Measurements from ENCODE around the gene MYADM. TPM values are rescaled to one million over a fixed set of nuclear protein-coding genes. Genes with fewer than 3 reads are reported as not detected.
"Not testable (repeated sequence)": the region's sequence is repeated elsewhere in the genome, so short reads cannot be mapped to it uniquely, and the experiment has no call there.

MYADM gene, protein sequence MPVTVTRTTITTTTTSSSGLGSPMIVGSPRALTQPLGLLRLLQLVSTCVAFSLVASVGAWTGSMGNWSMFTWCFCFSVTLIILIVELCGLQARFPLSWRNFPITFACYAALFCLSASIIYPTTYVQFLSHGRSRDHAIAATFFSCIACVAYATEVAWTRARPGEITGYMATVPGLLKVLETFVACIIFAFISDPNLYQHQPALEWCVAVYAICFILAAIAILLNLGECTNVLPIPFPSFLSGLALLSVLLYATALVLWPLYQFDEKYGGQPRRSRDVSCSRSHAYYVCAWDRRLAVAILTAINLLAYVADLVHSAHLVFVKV
- 100 to 1,000 TPM in 1 of 5 donors, 10 to 100 TPM in 4; 56.6 to 117 (median 71.2) TPM for polyA plus RNA-seq (ENCODE audit: insufficient read depth in 1 of 5, insufficient read length in 5 of 5, low replicate concordance in 1 of 5)
- long read RNA-seq, donor 1, transcript MYADM-204 (3 exons, 3,056 nt), result minor isoform, 13 of 40 reads
- long read RNA-seq, donor 1, transcript MYADM-202 (2 exons, 1,492 nt), result major isoform, 15 of 40 reads
- long read RNA-seq, donor 1, partial matches to known transcripts, result 7 of 40 reads
- long read RNA-seq, donor 1, other reads (novel, unspliced or antisense), result 0 of 40 reads
- long read RNA-seq, donor 2, transcript MYADM-204 (3 exons, 3,056 nt), result minor isoform, 6 of 17 reads
- long read RNA-seq, donor 2, transcript MYADM-202 (2 exons, 1,492 nt), result major isoform, 10 of 17 reads
- long read RNA-seq, donor 2, partial matches to known transcripts, result 0 of 17 reads
- long read RNA-seq, donor 2, other reads (novel, unspliced or antisense), result 0 of 17 reads
- long read RNA-seq, donor 3, transcript MYADM-202 (2 exons, 1,492 nt), result minor isoform, 10 of 28 reads
- long read RNA-seq, donor 3, transcript MYADM-204 (3 exons, 3,056 nt), result major isoform, 15 of 28 reads
- long read RNA-seq, donor 3, partial matches to known transcripts, result 0 of 28 reads
- long read RNA-seq, donor 3, other reads (novel, unspliced or antisense), result 0 of 28 reads
- long read RNA-seq, donor 4, transcript MYADM-204 (3 exons, 3,056 nt), result major isoform, 17 of 32 reads
- long read RNA-seq, donor 4, transcript MYADM-202 (2 exons, 1,492 nt), result minor isoform, 13 of 32 reads
- long read RNA-seq, donor 4, partial matches to known transcripts, result 0 of 32 reads
- long read RNA-seq, donor 4, other reads (novel, unspliced or antisense), result 0 of 32 reads
- long read RNA-seq, donor 5, transcript MYADM-204 (3 exons, 3,056 nt), result major isoform, 24 of 41 reads
- long read RNA-seq, donor 5, transcript MYADM-202 (2 exons, 1,492 nt), result minor isoform, 12 of 41 reads
- long read RNA-seq, donor 5, partial matches to known transcripts, result 0 of 41 reads
- long read RNA-seq, donor 5, other reads (novel, unspliced or antisense), result 0 of 41 reads
- long read RNA-seq, donor 6, transcript MYADM-202 (2 exons, 1,492 nt), result minor isoform, 9 of 38 reads
- long read RNA-seq, donor 6, transcript MYADM-204 (3 exons, 3,056 nt), result major isoform, 22 of 38 reads
- long read RNA-seq, donor 6, partial matches to known transcripts, result 0 of 38 reads
- long read RNA-seq, donor 6, other reads (novel, unspliced or antisense), result 0 of 38 reads
- long read RNA-seq, donor 7, transcript MYADM-202 (2 exons, 1,492 nt), result minor isoform, 9 of 25 reads
- long read RNA-seq, donor 7, transcript MYADM-204 (3 exons, 3,056 nt), result major isoform, 14 of 25 reads
- long read RNA-seq, donor 7, partial matches to known transcripts, result 0 of 25 reads
- long read RNA-seq, donor 7, other reads (novel, unspliced or antisense), result 0 of 25 reads
- long read RNA-seq, donor 8, transcript MYADM-202 (2 exons, 1,492 nt), result major isoform, 6 of 10 reads
- long read RNA-seq, donor 8, partial matches to known transcripts, result 0 of 10 reads
- long read RNA-seq, donor 8, other reads (novel, unspliced or antisense), result 0 of 10 reads

DNA sequence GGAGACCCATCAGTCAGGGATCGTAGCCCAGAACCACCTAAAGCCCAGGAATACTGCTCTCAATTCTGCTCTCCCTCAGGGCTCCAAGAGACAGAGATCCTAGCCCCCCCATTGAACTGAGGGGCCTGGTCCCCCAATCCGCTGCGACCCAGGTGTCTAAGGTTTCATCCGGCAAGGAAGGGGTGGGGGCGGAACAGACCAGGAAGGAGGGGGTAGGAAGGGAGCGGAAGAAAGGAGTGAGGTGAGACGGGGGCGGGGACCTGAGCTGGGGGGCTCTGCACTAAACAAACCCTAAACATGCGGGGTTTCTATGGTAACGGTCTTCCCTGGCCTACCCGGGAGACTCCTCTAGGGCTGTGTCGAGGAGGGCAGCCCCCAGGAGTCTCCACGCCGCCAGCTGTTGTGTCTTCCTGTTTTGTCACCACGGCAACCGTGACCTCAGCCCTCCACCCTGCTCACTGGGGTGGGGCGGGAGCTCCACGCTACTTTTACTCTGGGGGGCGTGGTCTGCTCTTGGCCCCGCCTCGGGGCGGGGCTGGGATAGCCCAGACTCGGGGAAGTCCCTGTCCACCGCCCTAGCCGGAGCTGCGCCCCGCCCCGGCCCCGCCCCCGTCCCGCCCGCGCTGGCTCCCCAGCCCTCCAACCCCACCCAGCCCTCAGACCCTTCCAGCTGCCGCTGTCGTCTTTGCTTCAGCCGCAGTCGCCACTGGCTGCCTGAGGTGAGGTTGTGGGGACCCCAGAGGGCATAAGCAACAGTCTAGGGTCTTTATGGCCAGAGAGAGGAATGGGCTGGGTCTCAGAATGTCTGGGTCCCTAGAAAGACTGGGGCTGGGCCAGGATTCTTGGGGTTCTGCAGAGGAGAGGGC lies at the start of gene MYADM:
Gene MYADM, plus strand, starts transcription at position 659 of the 866 bp plus-strand sequence. CDS start 5,647 bp downstream, outside the sequence.
- peak; percentile 99 to 100 for DNase-seq

DNA sequence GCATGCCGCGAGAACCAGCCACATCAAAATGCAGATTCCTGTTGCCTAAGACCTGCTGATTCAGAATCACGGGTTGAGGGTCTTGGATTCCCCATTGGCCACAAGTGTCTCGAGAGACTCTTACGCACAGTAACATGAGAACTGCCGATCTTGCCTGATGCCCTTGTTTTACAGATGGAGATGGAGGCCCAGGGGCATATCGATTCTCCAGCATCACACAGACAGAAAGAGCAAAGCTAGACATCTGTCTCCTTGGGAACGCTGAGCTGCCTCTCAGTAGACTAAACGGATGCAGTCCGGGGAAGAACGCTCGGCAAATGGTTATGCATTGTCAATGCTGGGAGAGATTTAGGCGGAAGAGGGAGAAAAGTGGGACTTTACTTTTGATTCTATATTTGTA lies 48.9 kb upstream of the MYADM start:
- no peak for DNase-seq

DNA sequence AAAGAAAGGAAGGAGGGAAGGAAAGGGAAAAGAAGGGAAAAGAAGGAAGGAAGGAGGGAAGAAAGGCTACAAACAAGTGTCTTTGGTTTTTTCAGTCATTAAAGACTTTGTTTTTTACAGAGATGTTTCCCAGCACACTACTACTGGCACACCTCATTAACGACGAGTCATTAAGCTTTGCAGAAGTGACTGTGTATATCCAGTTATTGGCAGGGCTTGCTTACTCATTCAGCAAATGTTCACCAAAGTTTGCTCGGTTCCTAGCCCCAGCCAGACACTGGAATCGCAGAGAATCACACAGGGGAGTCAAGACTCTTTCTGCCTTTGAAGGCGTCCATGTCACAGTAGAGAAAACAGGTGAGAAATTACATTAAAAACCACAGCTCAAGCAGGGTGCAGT lies 47.8 kb upstream of the MYADM start:
- DNase-seq, result no peak

DNA sequence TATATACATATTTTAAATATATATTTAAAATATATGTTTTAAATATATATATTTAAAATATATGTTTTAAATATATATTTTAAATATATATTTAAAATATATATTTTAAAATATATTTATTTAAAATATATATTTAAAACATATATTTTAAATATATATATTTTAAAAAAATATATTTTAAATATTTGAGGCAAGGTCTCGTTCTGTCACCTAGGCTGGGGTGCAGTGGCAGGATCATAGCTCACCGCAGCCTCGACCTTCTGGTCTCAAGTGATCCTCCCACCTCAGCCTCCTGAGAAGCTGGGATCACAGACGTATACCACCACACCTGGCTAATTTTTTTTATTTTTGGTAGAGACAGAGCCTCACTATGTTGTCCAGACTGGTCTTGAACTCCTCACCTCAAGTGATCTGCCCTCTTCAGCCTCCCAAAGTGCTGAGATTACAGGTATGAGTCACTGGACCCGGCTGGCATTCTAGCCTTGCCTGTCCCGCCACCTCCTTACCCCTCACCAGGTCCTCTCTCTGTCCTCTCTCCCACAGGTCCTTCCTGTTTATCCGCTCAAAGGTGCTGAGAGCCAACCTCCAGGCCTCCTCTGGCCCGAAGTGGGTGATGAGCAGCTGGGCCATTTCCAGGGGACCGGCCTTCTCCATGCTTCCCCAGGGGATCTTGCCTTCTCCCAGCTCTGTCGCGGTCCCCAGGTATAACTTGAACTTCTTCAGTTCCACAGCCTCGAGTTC lies 44.1 kb upstream of the MYADM start:
- no peak for DNase-seq

DNA sequence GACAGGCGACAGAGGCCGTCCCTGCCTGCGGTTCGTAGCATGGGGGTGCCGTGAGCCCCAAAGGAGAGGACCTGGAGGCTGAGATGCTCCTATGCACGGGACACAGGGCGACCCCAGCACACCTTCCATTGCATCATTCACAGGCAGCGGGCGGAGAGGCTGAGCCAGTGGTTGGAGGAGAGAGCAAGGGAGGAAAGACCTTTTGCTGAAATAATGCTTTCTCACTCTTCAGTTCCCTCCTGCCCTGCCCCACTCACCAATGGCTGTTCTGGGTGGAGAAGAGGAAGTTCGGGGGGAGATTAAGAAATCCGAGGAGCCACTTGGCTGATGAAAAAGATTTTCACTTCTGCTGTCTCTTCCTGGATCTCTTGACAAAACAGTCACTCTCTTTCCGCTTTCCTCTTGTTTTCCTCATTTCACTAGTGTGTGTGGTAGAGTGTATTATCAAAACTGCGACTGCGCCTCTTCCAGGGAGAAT lies 43.5 kb upstream of the MYADM start, which contains the start of gene NLRP12:
Gene NLRP12, minus strand, starts transcription at position 181 of the 478 bp plus-strand sequence. Its CDS starts 140 bp downstream, at position 41.
- no peak for DNase-seq

DNA sequence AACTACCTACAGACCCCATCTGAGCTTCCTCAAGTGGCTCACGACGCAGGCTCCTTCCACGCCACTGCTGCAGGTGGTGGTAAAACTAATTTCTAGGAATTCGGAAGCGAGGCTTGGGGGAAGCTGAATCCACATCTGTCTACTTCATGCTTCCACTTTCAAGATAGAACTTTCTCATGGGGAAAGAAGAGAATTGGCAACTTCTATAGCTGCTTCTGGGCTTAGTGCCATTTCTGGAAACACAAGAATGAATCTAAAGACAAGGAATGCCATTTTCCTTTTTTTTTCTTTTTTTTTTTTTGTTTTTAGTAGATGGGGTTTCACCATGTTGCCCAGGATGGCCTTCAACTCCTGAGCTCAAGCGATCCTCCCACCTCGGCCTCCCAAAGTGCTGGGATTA lies 40.8 kb upstream of the MYADM start:
- DNase-seq, result no peak

DNA sequence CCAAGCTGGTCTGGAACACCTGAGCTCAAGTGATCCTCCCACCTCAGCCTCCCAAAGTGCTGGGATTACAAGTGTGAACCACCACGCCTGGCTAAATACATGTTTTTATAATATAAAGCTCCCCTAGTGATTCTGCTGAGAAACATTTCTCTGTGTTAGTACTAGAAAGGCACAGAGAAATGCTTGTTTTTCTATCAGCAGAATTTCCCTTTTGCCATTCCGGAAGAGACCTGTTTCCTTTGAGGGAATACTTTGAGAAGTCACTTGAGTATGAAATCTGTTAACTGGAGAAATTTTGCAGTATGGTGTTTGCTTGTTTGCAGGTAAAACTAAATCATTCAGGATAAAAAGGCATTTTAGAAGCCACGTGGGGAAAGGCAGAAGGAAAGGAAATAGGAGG lies 39.2 kb upstream of the MYADM start:
- no peak for DNase-seq

DNA sequence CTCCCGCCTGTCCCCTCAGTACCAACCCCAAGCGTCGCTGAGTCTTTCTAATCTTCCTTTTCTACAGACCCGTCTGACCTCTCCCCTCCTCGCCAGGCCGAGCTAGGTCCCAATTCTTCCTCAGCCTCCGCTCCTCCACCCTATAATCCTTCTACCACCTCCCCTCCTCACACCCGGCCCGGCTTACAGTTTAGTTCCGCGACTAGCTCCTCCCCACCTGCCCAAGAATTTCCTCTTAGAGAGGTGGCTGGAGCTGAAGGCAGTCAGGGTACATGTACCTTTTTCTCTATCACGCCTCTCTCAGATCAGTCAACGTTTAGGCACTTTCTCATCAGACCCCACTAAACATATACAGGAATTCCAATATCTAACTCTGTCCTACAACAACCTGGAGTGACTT lies 34.8 kb upstream of the MYADM start:
- DNase-seq, result not testable (repeated sequence)

DNA sequence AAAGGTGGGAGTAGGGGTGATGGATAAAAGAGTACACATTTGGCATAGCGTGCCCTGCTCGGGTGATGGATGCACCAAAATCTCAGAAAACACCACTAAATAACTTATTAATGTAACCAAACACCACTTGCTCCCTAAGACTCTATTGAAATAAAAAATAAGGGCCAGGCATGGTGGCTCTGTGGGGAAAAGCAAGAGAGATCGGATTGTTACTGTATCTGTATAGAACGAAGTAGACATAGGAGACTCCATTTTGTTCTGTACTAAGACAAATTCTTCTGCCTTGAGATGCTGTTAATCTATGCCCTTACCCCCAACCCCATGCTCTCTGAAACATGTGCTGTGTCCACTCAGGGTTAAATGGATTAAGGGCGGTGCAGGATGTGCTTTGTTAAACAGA lies 29.2 kb upstream of the MYADM start:
- DNase-seq, result not testable (repeated sequence)

DNA sequence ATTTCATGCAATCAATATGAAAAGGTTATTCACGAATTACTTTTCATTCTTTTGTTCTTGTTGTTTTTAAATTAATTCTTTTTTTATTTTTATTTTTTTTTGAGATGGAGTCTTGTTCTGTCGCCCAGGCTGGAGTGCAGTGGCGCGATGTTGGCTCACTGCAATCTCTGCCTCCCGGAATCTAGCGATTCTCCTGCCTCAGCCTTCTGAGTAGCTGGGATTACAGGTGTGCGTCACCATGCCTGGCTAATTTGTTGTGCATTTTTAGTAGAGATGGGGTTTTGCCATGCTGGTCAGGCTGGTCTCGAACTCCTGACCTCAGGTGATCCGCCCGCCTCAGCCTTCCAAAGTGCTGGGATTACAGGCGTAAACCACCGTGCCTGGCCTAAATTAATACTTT lies 27.4 kb upstream of the MYADM start:
- not testable (repeated sequence) for DNase-seq

DNA sequence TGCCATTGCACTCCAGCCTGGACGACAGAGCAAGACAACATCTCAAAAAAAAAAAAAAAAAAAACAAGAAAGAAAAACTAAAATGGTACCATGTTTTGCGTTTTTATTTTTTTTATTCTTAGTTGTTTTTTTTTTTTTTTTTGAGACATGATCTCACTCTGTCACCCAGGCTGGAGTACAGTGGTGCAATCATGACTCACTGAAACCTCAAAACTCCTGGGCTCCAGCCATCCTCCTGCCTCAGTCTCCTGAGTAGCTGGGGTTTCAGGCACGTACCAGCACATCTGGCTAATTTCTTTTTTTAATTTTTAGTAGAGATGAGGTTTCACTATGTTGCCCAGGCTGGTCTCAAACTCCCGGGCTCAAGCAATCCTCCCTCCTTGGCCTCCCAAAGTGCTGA lies 26.8 kb upstream of the MYADM start:
- not testable (repeated sequence) for DNase-seq

DNA sequence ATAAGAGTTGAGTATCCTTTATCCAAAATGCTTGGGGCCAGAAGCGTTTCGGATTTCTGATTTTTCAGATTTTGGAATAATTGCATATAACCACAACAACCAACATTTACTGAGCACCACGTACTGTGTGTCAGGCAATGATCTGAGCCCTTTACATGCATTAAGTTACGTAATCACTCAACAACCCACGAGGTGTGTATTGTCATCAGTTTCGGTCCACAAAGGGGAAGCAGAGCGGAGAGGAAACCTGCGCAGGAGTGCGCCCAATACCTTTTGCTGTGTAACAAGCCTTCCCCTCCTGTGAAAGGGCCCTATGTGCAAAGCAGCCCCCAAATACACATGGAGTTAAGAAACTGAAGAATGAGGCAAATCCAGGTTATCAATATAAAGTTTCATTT lies 22.8 kb upstream of the MYADM start:
- DNase-seq, result no peak

DNA sequence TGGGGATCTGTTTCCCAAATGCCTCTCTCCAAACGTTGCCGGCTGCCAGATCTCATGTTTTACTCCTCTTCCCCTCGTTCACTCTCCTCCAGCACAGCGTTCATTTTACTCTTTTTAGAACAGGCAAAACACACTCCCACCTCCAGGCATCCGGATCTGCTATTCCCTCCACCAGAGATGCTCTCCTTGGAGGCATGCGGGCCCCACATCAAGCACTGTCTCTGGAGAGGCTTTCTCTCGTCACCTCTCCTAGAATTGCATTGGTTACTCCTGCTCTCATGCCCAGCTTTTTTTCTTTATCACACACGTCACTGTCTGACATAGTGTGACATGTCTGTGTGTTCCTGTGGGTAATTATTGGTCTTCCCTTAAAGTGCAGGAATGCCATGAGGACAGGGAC lies 20.1 kb upstream of the MYADM start:
- no peak for DNase-seq

DNA sequence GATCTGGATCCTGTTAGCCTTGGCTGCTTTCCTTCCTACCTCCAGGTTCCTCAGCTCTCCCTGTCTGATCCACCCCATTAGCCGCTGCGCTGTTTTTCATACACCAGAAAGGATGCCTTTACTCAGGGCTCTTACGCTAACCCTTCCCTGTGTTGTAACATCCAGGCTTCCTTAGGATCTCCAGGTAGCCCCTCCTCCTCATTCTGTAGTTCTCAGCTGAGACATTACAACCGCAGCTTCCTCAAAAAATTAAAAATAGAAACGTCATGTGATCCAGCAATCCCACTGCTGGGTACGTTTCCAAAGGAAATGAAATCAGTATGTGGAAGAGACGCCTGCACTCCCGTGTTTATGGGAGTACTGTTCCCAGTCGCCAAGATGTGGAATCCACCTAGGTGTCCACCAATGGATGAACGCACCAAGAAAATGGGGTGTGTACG lies 18.4 kb upstream of the MYADM start:
- DNase-seq, result peak in 1 of 2 donors; percentile 34

DNA sequence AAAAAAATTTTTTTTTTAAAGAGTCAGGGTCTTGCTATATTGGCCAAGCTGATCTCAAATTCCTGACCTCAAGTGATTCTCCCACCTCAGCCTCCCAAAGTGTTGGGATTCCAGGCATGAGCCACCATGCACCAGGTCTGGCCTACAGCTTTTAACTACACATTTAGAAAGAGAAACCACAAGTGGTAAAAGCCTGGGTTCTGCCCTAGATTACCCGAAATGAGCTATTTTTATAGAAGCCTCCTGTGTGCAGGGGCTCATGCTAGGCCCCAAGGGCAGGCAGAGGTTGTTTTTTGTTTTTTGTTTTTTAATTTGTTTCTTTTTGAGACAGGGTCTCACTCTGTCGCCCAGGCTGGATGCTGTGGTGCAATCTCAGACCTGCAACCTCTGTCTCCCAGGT lies 14.0 kb upstream of the MYADM start:
- no peak for DNase-seq

DNA sequence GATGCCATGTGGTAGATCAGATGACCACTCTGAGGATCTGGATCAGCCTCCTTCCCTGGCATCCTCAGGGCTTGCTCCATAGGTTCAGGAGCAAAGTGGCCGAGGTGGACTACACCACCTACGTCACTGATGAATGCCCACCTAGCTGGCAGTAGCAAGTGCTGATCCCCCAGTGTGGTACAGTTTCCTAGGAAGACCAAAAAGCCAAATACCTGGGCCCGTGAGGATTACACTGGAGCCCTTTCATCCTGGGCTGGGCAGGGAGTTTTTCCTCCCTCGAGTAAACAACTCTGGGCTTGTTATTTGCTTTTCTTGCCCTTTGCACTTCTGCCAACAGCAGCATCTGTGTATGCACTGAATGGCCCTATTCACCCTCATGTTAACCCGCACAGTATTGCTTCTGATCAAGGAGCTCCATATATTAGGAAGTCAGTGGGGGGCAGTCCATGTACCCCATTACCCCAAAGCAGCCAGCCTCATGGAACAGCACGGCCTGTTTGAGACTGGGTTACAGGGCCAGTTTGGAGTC lies 3.3 kb upstream of the MYADM start:
- DNase-seq, result no peak

DNA sequence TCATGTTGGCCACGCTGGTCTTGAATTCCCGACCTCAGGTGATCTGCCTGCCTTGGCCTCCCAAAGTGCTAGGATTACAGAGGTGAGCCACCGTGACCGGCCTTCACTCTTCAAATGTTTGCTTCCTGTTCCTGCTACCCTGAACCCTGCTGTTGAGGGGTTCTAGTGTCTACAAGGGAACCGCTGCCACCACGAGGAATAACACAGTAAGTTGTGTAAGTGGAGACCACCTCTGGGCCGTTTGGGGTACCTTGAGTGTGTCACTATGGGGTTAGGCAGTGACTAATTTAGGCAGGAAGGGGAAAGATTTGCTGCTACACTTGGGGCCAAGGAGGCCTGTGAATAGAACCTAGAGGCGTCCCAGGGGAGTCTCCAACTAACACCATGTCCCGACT lies 2.2 kb upstream of the MYADM start:
- DNase-seq, result no peak
